ENCODE measurements around the gene OR14I1.
"Not testable (repeated sequence)": the region's sequence is repeated elsewhere in the genome, so short reads cannot be mapped to it uniquely, and the experiment has no call there.

The OR14I1 gene

DNA sequence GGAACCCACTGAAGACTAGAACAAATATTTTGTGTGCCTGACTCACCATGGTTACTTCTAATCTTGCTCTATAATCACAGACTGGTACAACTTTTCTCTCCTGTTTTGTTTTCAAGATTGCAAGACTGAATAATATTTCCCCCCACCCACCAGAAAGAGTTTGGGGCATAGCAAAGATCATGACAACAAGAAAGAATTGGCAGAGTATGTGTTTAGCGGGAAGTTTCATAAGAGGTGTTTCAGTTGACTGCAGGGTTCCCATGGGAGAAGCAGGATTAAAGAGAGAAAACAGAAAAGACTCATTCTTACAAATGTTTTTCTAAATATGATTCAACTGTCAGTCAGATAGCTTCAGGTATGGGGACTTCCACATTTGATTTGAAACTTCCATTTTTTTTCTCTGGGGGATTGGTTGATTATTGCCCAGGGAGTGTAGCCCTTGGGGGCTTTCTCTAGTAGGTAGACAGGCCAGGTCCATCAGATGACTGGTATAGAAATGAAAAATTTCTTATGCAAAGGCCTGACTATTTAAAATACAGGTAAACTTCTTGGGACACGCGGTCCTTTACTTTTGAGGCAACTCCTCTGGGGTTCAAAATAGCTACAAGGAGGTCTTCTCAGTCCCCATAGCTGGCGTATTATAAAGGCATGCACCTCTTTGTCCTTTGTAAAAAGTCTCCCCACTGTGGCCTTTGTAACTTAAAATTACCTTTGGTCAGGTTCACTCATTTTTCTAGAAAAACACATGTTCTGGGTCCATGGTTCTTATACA, 13.9 kb downstream of the OR14I1 start:
- DNase-seq (ENCODE audit: low read depth in 2 of 2) = no peak

DNA sequence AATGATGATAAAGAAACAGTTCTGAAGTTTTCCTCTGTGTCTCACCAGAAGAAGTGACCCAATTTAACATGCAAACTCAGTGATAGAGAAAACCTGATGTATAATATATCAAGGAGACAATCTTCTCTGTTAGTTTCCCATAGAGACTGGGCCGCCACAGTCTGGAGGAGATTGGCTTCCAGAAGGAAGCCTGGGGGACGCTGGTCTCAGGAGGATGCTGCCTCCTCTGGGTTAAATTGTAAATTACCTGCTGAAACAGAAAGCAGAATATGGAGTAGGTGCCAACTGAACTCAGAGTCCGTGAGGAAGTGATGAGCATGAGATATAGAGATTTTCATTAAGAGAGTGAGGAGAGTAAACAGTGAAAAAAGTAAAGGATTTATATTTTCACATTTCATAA, 15.8 kb downstream of the OR14I1 start:
- no peak for DNase-seq (ENCODE audit: low read depth in 2 of 2)

DNA sequence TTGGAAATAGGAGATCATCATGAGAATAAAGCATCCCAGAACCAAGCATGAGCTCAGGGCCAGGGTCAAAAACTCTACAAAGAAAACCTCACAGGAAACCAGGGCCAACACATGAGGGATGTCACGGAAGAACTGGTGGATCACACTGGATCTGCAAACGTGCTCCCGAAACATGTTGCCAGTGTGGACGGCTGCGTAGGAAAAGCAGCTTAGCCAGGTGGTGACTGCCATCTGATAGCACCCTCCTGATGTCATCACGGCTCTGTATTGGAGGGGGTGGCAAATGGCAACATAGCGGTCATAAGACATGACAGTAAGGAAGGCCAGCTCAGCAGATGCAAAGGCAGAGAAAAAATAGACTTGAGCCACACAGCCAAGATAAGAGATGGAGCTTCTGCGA, 20.9 kb downstream of the OR14I1 start:
- no peak for DNase-seq (ENCODE audit: low read depth in 2 of 2)

DNA sequence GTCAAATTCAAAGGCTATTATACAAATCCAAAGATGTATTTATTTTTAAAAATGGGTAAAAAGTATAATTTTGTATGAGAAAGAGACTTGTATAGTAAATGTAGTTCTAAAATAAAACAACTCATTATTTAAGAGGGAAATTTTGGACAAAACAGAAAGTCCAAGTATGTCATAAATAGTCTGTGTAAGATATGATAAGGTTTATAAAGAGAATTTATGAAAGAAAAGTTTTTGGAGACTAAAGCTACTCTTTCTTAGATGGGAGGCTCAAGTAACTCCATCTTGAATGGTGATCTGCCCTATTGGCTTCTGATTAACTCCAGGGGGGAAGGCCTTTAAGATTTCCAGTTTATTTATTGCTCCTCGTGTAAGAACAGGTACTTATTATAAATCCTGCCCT, 32.6 kb downstream of the OR14I1 start:
- DNase-seq (ENCODE audit: low read depth in 2 of 2) = no peak

DNA sequence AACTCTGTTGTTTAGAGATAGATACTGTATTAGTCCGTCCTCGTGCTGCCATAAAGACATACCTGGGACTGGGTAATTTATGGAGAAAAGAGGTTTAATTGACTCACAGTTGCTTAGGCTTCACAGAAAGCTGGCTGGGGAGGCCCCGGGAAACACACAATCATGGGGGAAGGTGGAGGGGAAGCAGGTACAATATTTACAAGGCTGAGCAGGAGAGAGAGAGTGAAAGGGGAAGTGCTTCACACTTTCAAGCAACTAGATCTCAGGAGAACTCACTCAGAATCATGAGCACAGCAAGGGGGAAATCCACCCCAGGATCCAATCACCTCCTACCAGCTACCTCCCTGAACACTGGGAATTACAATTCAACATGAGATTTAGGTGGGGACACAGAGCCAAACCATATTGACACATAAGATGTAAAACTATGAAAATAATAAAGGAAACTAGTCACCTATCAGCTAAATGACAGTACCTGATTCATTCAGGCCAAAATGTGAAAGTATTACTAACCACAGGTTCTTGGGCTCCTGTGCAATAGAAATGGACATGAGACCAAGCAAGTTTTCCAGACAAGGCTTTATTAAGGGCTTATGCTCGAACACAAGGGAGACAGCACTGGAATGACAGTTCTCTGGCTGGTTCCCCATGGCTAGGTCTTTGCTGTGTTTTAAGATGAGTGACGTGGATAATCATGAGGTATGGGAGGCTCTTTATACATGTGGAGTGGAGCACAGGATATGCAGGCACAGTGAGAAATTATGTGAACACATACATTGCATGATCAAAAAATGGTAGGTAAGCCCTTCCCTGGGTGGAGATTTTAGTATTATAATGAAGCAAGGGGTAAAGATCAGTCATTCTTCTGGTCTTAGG, 38.9 kb downstream of the OR14I1 start:
- DNase-seq (ENCODE audit: low read depth in 2 of 2) = not testable (repeated sequence)

DNA sequence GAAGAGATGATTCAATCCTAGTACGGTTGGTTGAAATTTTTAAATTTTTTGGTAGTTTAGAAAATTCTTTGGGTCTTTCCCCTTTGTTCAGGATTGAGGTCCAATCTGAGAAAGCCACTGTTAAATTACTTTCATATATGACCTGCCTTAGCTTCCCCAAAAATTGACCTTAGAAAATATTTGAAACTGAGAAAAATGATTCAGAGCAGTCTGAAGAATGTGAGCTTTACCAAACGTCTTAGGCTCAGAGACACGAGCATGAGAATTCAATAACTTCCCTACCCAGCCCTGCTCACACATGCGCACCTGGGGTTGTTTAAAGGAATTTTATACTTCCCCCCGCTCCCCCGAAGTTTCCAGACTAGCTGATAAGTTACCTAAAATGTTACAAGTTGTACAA, 45.8 kb downstream of the OR14I1 start:
- not testable (repeated sequence) for DNase-seq (ENCODE audit: low read depth in 2 of 2)

DNA sequence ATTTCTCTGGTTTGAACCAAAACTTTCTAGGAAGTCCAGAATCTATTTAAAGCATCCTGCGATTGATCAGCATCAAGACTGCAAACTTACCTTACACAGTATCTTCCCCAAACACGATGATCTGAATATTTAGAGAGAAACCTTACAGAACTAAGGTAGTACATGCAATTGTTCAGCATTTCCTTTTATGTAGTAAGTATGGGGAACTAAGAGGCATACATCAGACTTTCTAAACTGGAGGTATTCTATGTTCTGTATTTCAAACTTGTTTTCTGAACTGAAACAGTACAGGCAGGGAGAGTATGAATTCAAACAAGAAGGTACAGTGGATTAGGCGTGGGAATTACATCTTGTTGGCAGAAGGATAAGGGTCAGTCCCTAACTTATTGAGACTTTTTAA, 47.2 kb downstream of the OR14I1 start, which contains the start of gene OR2T27:
TSS of gene OR2T27 (minus strand) at position 175 of the 400 bp plus-strand sequence. CDS start 4,644 bp downstream, outside the sequence.
- DNase-seq (ENCODE audit: low read depth in 2 of 2) = not testable (repeated sequence)

All from stimulated activated CD8-positive, alpha-beta memory T cell treated with anti-CD3 and anti-CD28 coated beads, Interleukin-2, amount 100 ng/mL, for 1 hour (primary cell).